K562 (cell line): ENCODE measurements around the gene LTBP2. TPM values are rescaled to one million over a fixed set of nuclear protein-coding genes. Genes with fewer than 3 reads are reported as not detected.

Source experiments
- ARID2 ChIP-seq: fragments of 450-650 bp; IDR thresholded peaks from 2 replicates; pipeline ENCODE4 v1.6.1; 2017; ENCODE audit warnings: antibody characterized with exemption, mild to moderate bottlenecking
- CTCF ChIP-seq, 3 experiments: IDR thresholded peaks in 2 of 3; conservative IDR thresholded peaks in 1 of 3; 2 replicates each; pipeline ENCODE4 v1.5.1; 2011 to 2012; ENCODE audit warnings: low read length in 3 of 3, mild to moderate bottlenecking in 3 of 3, control low read depth in 2 of 3, improper control_type of control experiment in 1 of 3, inconsistent platforms in 1 of 3, low read depth in 1 of 3, mixed read lengths in 1 of 3, moderate library complexity in 1 of 3; ENCODE audit not compliant: insufficient read depth in 2 of 3
- HMBOX1 ChIP-seq: sonication (generic); IDR thresholded peaks from 2 replicates; pipeline ENCODE4 v1.6.1; 2016
- RAD21 ChIP-seq, 2 experiments: fragments of 250-450 bp in 1 of 2; fragments of 450-650 bp in 1 of 2; sonication (Bioruptor Pico) in 1 of 2; formaldehyde crosslinking in 1 of 2; IDR thresholded peaks in 1 of 2; conservative IDR thresholded peaks in 1 of 2; 2 replicates each; pipeline versions ENCODE4 v1.4.0 to v1.8.0; 2020 to 2022; ENCODE audit warnings: mild to moderate bottlenecking in 2 of 2, moderate library complexity in 1 of 2
- RAD51 ChIP-seq: fragments of 450-650 bp; IDR thresholded peaks from 2 replicates; pipeline ENCODE4 v1.7.1; 2016; ENCODE audit warnings: low read depth, mild to moderate bottlenecking, borderline replicate concordance
- SMC3 ChIP-seq: conservative IDR thresholded peaks from 2 replicates; pipeline ENCODE4 v1.6.1; 2011; ENCODE audit warnings: low read depth, low read length, improper control_type of control experiment; ENCODE audit not compliant: insufficient read depth
- STAG1 ChIP-seq: sonication (generic); formaldehyde crosslinking; IDR thresholded peaks from 2 replicates; pipeline ENCODE4 v1.5.0; 2020; ENCODE audit warnings: missing genetic modification reagents, borderline replicate concordance
- TFE3 ChIP-seq: fragments of 450-650 bp; formaldehyde crosslinking; IDR thresholded peaks from 2 replicates; pipeline ENCODE4 v1.4.0; 2020; ENCODE audit warnings: mild to moderate bottlenecking, mixed read lengths
- USF1 ChIP-seq: sonication (generic); formaldehyde crosslinking; IDR thresholded peaks from 2 replicates; pipeline ENCODE4 v1.9.0; 2022; ENCODE audit warnings: mild to moderate bottlenecking, missing genetic modification reagents
- USF2 ChIP-seq: sonication (generic); formaldehyde crosslinking; IDR thresholded peaks from 2 replicates; pipeline ENCODE4 v1.5.0; 2020; ENCODE audit warnings: missing genetic modification reagents
- YY1 ChIP-seq, 3 experiments: IDR thresholded peaks; 2 replicates each; pipeline ENCODE4 v1.6.1; 2011; ENCODE audit warnings: low read length in 2 of 3, mild to moderate bottlenecking in 2 of 3, moderate library complexity in 2 of 3, borderline replicate concordance in 1 of 3, control low read depth in 1 of 3, low read depth in 1 of 3; ENCODE audit not compliant: insufficient read depth in 3 of 3, insufficient replicate concordance in 2 of 3, control insufficient read depth in 1 of 3, insufficient read length in 1 of 3; ENCODE audit errors: extremely low read depth in 1 of 3
- ZHX1 ChIP-seq: fragments of 150-350 bp; conservative IDR thresholded peaks from 2 replicates; pipeline ENCODE4 v1.6.1; 2014; ENCODE audit warnings: low read length
- ZNF133 ChIP-seq: fragments of 250-450 bp; sonication (Bioruptor Pico); IDR thresholded peaks from 2 replicates; pipeline ENCODE4 v1.4.0; 2020; ENCODE audit warnings: mild to moderate bottlenecking
- polyA plus RNA-seq, 8 experiments: library from polyadenylated mRNA; depleted of rRNA in 4 of 8; stranded (reverse) in 5 of 8; unstranded in 3 of 8; fragments of >200 nt; fragmentation: Nextera tagmentation in 2 of 8; fragmentation: Illumina TruSeq in 1 of 8; extraction: Ambion mirVana in 2 of 8; extraction: Trizol in 1 of 8; gene quantifications; 2 replicates each; pipeline versions ENCODE4 v1.2.1 to v1.2.3, GENCODE V29; 2011 to 2014; ENCODE audit warnings: inconsistent platforms in 1 of 8, missing spikeins in 1 of 8
- total RNA-seq, 7 experiments: library from RNA; depleted of rRNA in 6 of 7; stranded (reverse); fragments of >200 nt in 6 of 7; fragmentation: Illumina TruSeq in 2 of 7; extraction: Trizol in 2 of 7; gene quantifications; 2 replicates each; pipeline versions ENCODE4 v1.2.1 to v1.2.3, GENCODE V29; 2011 to 2021; ENCODE audit warnings: low replicate concordance in 1 of 7

LTBP2 gene
- total and polyA plus RNA-seq, 9 of the 15 experiments (the other 6 are each of a cell fraction or from before 2014, with no cell fraction given) = under 0.01 to 0.18 (median 0.03) TPM; not detected in 3

- TF ChIP-seq CTCF (IDR thresholded peaks at IDR 0.05 in 2 of 3, conservative IDR thresholded peaks at IDR 0.05 in 1 of 3; ENCODE audit: insufficient read depth in 2 of 3, low read depth in 1 of 3, low read length in 3 of 3) (peak; percentile 82 to 90 (median 89)), USF1 (peak; percentile 42), USF2 (CRISPR knock-in tag) (peak; percentile 54; the same call in 1 of the 2 replicates), STAG1 (CRISPR knock-in tag) (peak; percentile 70; the same call in 1 of the 2 replicates), SMC3 (peak; percentile 79), YY1 (IDR thresholded peaks at IDR 0.05; ENCODE audit: borderline replicate concordance in 1 of 3, control insufficient read depth in 1 of 3, extremely low read depth in 1 of 3, insufficient read depth in 3 of 3, insufficient read length in 1 of 3, insufficient replicate concordance in 2 of 3, low read depth in 1 of 3, low read length in 2 of 3) (peak in 1 of 3 experiments; percentile 43), ARID2 (peak; percentile 52; the same call in 1 of the 2 replicates), TFE3 (CRISPR knock-in tag) (peak; percentile 65), ZHX1 (no peak), RAD51 (peak; percentile 28; the same call in 1 of the 2 replicates), HMBOX1 (0 out of 2 replicates have a peak, but pooled peaks have one; percentile 29), RAD21 (CRISPR knock-in tag; conservative IDR thresholded peaks at IDR 0.05 in 1 of 2, IDR thresholded peaks at IDR 0.05 in 1 of 2) (peak; percentile 79 to 88), ZNF133 (no peak)
These were observed 3.0 kb downstream of the LTBP2 start (continued) for GRCh38 chr14:74608959-74609611.
